Peyer's patch (tissue), 4 donors: Measurements from ENCODE around the gene NPNT. TPM values are rescaled to one million over a fixed set of nuclear protein-coding genes. Genes with fewer than 3 reads are reported as not detected.

Experiments used
- DNase-seq, 3 donors: peaks; one replicate each; pipeline ENCODE4 v3.0.0-alpha.2; 2017 to 2019
- H3K27ac ChIP-seq, 4 donors: fragments of 200-600 bp; sonication (generic); one replicate each; pipeline ENCODE4 v1.5.1; 2016 to 2019
- H3K27me3 ChIP-seq, 2 donors: fragments of 200-600 bp; sonication (generic); one replicate each; pipeline ENCODE4 v1.5.1; 2019
- H3K36me3 ChIP-seq, 3 donors: fragments of 200-600 bp; sonication (generic); one replicate each; pipeline ENCODE4 v1.5.1; 2016 to 2019
- H3K4me1 ChIP-seq, 4 donors: fragments of 200-600 bp; sonication (generic); one replicate each; pipeline ENCODE4 v1.5.1; 2016 to 2019
- H3K4me3 ChIP-seq, 4 donors: fragments of 200-600 bp; sonication (generic); 1 replicate in 3 of 4; 2 replicates in 1 of 4; pipeline ENCODE4 v1.5.1; 2016 to 2019; ENCODE audit warnings: mild to moderate bottlenecking in 1 of 4
- H3K9me3 ChIP-seq, 4 donors: fragments of 200-600 bp; sonication (generic); one replicate each; pipeline ENCODE4 v1.5.1; 2016 to 2019; ENCODE audit warnings: mild to moderate bottlenecking in 1 of 4
- CTCF ChIP-seq, 6 experiments: fragments of 450-650 bp in 4 of 6; fragments of 200-600 bp in 2 of 6; sonication (generic) in 1 of 6; IDR thresholded peaks; one replicate each; pipeline ENCODE4 v1.5.1; 2017 to 2019; ENCODE audit warnings: antibody characterized with exemption in 6 of 6, mild to moderate bottlenecking in 3 of 6, moderate library complexity in 1 of 6
- POLR2A ChIP-seq, 2 donors: fragments of 450-650 bp; IDR thresholded peaks; one replicate each; pipeline ENCODE4 v1.5.1; 2017; ENCODE audit warnings: antibody characterized with exemption in 2 of 2, mild to moderate bottlenecking in 2 of 2, moderate library complexity in 2 of 2
- total RNA-seq, 4 donors: library from RNA; depleted of rRNA; stranded (reverse); fragments of >200 nt; gene quantifications; one replicate each; pipeline ENCODE4 v1.1.0, GENCODE V29; 2016

Gene NPNT
- total RNA-seq, 4 donors from 2014 or later: 19.8 to 84.2 (median 58.3) TPM

- H3K27ac ChIP-seq: no peak overlapping the region
Observed at GRCh38 chr4:105988671-105989070, 93.4 kb downstream of the NPNT start.

GRCh38 chr4:105989485-105990242, 94.4 kb downstream of the NPNT start:
- no peak for DNase-seq
- no peaks in the 10 kb centered on the region for H3K9me3 ChIP-seq
- TF ChIP-seq POLR2A (IDR thresholded peaks at IDR 0.05) (no peak), CTCF (IDR thresholded peaks at IDR 0.05) (no peak)
- H3K4me1 ChIP-seq: no peaks in the 10 kb centered on the region
- H3K27ac ChIP-seq: no peak overlapping the region
- no peaks in the 10 kb centered on the region for H3K36me3 ChIP-seq
- H3K4me3 ChIP-seq: no peak overlapping the region
- no peaks in the 10 kb centered on the region for H3K27me3 ChIP-seq

More at GRCh38 chr4:105988671-105989070, 93.4 kb downstream of the NPNT start:
- no peak overlapping the region for H3K4me3 ChIP-seq
- no peaks in the 10 kb centered on the region for H3K9me3 ChIP-seq
- no peak for DNase-seq
- no peaks in the 10 kb centered on the region for H3K4me1 ChIP-seq
- no peaks in the 10 kb centered on the region for H3K27me3 ChIP-seq
- no peaks in the 10 kb centered on the region for H3K36me3 ChIP-seq
- TF ChIP-seq CTCF (IDR thresholded peaks at IDR 0.05) (no peak), POLR2A (IDR thresholded peaks at IDR 0.05) (no peak)

GRCh38 chr4:105990933-105991332, 95.7 kb downstream of the NPNT start:
- DNase-seq: peak in 1 of 3 donors; percentile 47
- Histone ChIP-seq H3K9me3 (no peaks in the 10 kb centered on the region), H3K4me1 (no peaks in the 10 kb centered on the region), H3K36me3 (no peaks in the 10 kb centered on the region), H3K27me3 (no peaks in the 10 kb centered on the region), H3K4me3 (no peak overlapping the region), H3K27ac (peak overlapping the region in 1 of 4 donors; percentile 13)
- no peak for TF ChIP-seq POLR2A (IDR thresholded peaks at IDR 0.05)
- no peak for TF ChIP-seq CTCF (IDR thresholded peaks at IDR 0.05)

GRCh38 chr4:105991726-105992125, 96.5 kb downstream of the NPNT start:
- H3K36me3 ChIP-seq: no peaks in the 10 kb centered on the region
- no peaks in the 10 kb centered on the region for H3K9me3 ChIP-seq
- H3K4me3 ChIP-seq: no peak overlapping the region
- H3K27me3 ChIP-seq: no peaks in the 10 kb centered on the region
- no peak for DNase-seq
- TF ChIP-seq POLR2A (IDR thresholded peaks at IDR 0.05): no peak
- no peak overlapping the region for H3K27ac ChIP-seq
- H3K4me1 ChIP-seq: no peaks in the 10 kb centered on the region

GRCh38 chr4:105992641-105993305, 97.5 kb downstream of the NPNT start:
- DNase-seq: no peak

More at GRCh38 chr4:105992641-105993305, 97.5 kb downstream of the NPNT start:
- H3K4me3 ChIP-seq: no peak overlapping the region
- no peak overlapping the region for H3K27ac ChIP-seq
- H3K4me1 ChIP-seq: no peaks in the 10 kb centered on the region
- no peaks in the 10 kb centered on the region for H3K9me3 ChIP-seq
- H3K36me3 ChIP-seq: no peaks in the 10 kb centered on the region
- TF ChIP-seq POLR2A (IDR thresholded peaks at IDR 0.05) (no peak), CTCF (IDR thresholded peaks at IDR 0.05) (no peak)
- H3K27me3 ChIP-seq: no peaks in the 10 kb centered on the region
